D721Med (cell line): ENCODE data around the gene SMAD3.
"Not testable (repeated sequence)": the region's sequence is repeated elsewhere in the genome, so short reads cannot be mapped to it uniquely, and the experiment has no call there.

Experiments used
- DNase-seq: peaks from one replicate; pipeline ENCODE4 v3.0.0; 2011; ENCODE audit warnings: low spot score; ENCODE audit not compliant: insufficient read length
- FAIRE-seq: peaks from 2 replicates; lab custom pipeline; 2011; peaks lifted over from hg19 to GRCh38; lab: Jason Lieb, UNC
- TF ChIP-seq, protein P1 (sequence below): IDR thresholded peaks from 2 replicates; pipeline ENCODE4 v1.5.1; 2012; ENCODE audit warnings: mild to moderate bottlenecking, control low read depth; ENCODE audit not compliant: insufficient read depth; ENCODE audit errors: missing control alignments

SMAD3 gene

GRCh38 chr15:67026610-67026967 lies 38.8 kb upstream of the SMAD3 start:
- FAIRE-seq, result no peak
- DNase-seq, result no peak
- TF ChIP-seq, protein P1, sequence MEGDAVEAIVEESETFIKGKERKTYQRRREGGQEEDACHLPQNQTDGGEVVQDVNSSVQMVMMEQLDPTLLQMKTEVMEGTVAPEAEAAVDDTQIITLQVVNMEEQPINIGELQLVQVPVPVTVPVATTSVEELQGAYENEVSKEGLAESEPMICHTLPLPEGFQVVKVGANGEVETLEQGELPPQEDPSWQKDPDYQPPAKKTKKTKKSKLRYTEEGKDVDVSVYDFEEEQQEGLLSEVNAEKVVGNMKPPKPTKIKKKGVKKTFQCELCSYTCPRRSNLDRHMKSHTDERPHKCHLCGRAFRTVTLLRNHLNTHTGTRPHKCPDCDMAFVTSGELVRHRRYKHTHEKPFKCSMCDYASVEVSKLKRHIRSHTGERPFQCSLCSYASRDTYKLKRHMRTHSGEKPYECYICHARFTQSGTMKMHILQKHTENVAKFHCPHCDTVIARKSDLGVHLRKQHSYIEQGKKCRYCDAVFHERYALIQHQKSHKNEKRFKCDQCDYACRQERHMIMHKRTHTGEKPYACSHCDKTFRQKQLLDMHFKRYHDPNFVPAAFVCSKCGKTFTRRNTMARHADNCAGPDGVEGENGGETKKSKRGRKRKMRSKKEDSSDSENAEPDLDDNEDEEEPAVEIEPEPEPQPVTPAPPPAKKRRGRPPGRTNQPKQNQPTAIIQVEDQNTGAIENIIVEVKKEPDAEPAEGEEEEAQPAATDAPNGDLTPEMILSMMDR, result no peak

DNA sequence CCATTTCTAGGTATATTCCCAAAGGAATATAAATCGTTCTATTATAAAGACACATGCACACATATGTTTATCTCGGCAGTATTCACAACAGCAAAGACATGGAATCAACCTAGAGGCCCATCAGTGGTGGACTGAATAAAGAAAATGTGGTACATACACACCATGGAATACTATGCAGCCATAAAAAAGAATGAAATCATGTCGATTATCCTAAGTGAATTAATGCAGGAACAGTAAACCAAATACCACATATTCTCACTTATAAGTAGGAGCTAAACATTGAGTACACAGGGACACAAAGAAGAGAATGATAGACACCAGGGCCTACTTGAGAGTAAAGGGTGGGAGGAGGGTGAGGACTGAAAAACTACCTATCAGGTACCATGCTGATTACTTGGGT lies 37.0 kb upstream of the SMAD3 start:
- DNase-seq, FAIRE-seq: not testable (repeated sequence)

DNA sequence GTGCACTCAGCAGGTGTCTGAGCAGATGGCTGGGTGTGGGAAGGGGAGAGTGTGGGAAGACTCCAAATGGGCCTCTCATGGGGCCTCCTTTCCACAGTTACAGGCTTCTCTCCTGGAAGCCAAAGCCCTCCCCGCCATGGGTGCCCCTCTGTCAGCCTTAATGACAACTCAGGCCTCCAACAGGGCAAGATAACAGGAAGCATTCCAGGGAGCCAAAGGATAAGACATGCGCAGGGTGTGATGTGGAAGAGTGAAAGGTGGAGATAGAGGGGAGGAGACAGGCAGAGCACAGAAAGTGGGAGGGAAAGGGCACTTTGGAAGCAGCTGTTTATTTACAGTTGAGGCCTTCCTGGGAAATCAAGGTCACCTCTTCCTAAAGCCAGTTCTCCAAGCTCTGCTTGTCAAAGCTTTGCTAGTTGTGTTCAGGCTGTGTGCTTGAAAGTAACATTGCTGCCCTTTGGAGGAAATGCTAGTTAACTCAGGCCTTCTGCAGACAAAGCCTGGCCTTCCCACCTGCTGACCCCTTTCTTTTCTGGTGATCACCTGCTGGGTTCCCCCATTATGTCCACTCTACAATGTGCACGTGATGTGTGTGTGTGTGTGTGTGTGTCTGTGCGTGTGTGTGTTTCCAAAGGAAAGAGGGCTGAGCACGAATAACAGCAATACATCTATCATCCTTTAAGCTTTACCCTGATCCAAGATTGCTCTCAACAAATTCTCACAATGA lies 35.2 kb upstream of the SMAD3 start:
- DNase-seq (no peak), FAIRE-seq (no peak)
- TF ChIP-seq, protein P1, result no peak

DNA sequence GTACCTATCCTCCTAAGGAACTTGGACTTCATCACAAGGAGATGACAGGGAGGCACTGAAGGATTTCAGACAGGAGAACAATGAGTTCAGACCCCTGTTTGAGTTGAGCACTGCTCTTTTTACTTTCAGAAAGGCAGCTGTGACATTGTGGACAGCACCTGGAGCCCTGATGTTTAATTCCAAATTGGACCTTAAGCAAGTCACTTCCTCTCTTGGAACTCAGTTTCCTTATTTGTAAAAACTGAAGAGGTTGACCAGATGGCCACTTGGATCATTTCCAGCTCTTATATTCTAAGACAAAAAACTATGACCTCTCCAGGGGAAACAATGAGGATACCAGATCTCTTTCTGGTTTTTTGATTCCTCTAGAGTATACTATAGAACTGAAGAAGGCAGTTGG lies 34.1 kb upstream of the SMAD3 start:
- no peak for FAIRE-seq
- TF ChIP-seq, protein P1, result no peak
- no peak for DNase-seq

DNA sequence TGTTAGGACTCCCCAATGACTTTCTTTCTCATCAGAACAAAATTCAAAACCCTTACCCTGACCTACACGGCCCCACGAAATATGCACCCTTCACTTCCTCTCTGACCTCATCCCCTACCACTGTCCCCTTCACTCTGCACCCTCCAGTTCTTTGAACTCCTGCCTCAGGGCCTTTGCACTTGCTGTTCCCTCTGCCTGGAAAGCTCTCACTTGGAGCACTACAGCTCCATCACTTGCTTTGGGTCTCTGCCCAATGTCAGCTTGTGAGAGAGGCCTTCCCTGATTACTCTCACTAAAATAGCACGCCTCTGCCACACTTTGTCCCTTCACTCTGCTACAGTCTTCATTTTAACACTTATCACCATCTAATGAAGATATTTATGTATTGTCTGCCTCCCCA lies 32.8 kb upstream of the SMAD3 start:
- FAIRE-seq (no peak), DNase-seq (no peak)
- TF ChIP-seq, protein P1, result no peak

- TF ChIP-seq, protein P1, result no peak
- FAIRE-seq (no peak), DNase-seq (no peak)
Measured at GRCh38 chr15:67033012-67033411, 32.4 kb upstream of the SMAD3 start.

DNA sequence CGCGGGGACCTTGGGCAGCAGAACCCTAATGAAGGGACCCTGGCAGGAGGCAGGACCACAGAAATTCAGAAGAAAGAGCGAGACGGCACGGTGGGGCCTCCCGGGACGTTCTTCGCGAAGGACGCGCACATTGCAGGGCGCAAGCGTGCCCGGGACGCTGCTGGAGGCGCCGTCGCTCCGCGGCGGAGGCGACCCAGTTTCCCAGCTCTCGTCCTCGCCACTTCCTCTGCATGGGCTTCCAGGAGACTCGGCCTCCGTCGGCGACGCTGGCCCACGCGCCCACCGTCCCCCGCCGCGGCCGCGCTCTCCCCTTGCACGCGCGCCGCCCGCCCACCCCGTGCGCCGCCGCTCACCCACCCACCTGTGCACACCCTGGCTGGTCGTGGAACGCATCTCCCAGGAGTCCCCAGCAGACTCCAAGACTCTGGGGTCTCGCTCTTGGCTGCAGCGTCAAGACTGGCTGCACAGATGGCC lies 31.8 kb upstream of the SMAD3 start:
- TF ChIP-seq, protein P1, result no peak
- FAIRE-seq (no peak), DNase-seq (no peak)
